ENCODE data around the gene IKZF1.

DNA sequence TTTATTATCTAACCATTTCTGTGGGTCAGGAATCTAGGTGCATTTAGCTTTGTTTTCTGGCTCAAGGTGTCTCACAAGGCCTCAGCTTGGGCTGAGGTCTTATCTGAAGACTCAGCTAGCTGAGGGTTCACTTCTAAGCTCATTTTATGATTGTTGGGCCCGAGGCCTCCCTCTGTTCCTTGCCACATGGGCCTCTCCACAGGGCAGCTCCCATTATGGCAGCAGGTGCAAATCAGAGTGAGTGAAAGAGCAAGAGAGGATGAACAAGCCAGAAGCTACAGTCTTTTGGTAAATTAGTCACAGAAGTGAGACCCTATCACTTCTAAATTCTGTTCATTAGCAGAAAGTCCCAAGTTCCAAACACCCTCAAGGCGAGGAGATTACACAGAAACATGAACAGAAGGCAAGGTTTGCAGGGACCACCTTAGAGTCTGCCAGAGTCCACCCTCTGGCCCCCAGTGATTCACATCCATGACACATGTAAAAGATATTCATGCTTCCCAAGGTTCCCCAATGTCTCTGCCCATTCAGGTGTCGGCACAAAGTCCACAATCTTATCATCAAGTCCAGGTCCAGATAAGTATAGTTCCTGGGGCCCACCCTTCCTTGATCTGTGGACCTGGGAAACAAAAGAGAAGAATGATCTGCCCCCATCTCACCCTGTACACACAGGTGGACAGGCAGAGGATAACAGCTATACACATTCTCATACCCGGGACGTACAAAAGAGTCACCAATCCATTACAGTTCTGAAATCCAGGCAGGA lies 121.9 kb downstream of the IKZF1 start:
- TF ChIP-seq POLR2AphosphoS5 (IDR thresholded peaks at IDR 0.05; ENCODE audit: low read depth, low read length) (no peak), POLR2A (IDR thresholded peaks at IDR 0.05; ENCODE audit: borderline replicate concordance, extremely low read depth, insufficient read depth, insufficient read length) (no peak), SIN3A (IDR thresholded peaks at IDR 0.05; ENCODE audit: low read depth) (no peak), CEBPB (IDR thresholded peaks at IDR 0.05; ENCODE audit: low read depth) (no peak), JUND (IDR thresholded peaks at IDR 0.05) (no peak), EZH2 (IDR thresholded peaks at IDR 0.05) (no peak), SRF (IDR thresholded peaks at IDR 0.05; ENCODE audit: low read depth) (no peak), CBX3 (IDR thresholded peaks at IDR 0.05; ENCODE audit: low read depth) (no peak), SP1 (IDR thresholded peaks at IDR 0.05; ENCODE audit: low read depth) (no peak), ZFX (IDR thresholded peaks at IDR 0.05) (no peak), FOSL1 (IDR thresholded peaks at IDR 0.05; ENCODE audit: low read depth) (no peak)
- TF ChIP-seq, protein P1, sequence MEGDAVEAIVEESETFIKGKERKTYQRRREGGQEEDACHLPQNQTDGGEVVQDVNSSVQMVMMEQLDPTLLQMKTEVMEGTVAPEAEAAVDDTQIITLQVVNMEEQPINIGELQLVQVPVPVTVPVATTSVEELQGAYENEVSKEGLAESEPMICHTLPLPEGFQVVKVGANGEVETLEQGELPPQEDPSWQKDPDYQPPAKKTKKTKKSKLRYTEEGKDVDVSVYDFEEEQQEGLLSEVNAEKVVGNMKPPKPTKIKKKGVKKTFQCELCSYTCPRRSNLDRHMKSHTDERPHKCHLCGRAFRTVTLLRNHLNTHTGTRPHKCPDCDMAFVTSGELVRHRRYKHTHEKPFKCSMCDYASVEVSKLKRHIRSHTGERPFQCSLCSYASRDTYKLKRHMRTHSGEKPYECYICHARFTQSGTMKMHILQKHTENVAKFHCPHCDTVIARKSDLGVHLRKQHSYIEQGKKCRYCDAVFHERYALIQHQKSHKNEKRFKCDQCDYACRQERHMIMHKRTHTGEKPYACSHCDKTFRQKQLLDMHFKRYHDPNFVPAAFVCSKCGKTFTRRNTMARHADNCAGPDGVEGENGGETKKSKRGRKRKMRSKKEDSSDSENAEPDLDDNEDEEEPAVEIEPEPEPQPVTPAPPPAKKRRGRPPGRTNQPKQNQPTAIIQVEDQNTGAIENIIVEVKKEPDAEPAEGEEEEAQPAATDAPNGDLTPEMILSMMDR (IDR thresholded peaks at IDR 0.05 in 2 of 3, conservative IDR thresholded peaks at IDR 0.05 in 1 of 3; ENCODE audit: borderline replicate concordance in 1 of 3, insufficient read depth in 1 of 3, low read depth in 2 of 3, low read length in 2 of 3) = no peak
- TF ChIP-seq, protein P2, sequence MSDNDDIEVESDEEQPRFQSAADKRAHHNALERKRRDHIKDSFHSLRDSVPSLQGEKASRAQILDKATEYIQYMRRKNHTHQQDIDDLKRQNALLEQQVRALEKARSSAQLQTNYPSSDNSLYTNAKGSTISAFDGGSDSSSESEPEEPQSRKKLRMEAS (IDR thresholded peaks at IDR 0.05) = no peak
- TF ChIP-seq, protein P3, sequence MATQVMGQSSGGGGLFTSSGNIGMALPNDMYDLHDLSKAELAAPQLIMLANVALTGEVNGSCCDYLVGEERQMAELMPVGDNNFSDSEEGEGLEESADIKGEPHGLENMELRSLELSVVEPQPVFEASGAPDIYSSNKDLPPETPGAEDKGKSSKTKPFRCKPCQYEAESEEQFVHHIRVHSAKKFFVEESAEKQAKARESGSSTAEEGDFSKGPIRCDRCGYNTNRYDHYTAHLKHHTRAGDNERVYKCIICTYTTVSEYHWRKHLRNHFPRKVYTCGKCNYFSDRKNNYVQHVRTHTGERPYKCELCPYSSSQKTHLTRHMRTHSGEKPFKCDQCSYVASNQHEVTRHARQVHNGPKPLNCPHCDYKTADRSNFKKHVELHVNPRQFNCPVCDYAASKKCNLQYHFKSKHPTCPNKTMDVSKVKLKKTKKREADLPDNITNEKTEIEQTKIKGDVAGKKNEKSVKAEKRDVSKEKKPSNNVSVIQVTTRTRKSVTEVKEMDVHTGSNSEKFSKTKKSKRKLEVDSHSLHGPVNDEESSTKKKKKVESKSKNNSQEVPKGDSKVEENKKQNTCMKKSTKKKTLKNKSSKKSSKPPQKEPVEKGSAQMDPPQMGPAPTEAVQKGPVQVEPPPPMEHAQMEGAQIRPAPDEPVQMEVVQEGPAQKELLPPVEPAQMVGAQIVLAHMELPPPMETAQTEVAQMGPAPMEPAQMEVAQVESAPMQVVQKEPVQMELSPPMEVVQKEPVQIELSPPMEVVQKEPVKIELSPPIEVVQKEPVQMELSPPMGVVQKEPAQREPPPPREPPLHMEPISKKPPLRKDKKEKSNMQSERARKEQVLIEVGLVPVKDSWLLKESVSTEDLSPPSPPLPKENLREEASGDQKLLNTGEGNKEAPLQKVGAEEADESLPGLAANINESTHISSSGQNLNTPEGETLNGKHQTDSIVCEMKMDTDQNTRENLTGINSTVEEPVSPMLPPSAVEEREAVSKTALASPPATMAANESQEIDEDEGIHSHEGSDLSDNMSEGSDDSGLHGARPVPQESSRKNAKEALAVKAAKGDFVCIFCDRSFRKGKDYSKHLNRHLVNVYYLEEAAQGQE (IDR thresholded peaks at IDR 0.05; ENCODE audit: low read depth) = no peak
